IPS-20b (cell line): ENCODE results near the gene POLR2I.
"Not testable (repeated sequence)": the region's sequence is repeated elsewhere in the genome, so short reads cannot be mapped to it uniquely, and the experiment has no call there.

Experiments
- H3K27ac ChIP-seq: one replicate; pipeline ENCODE4 v1.5.1; 2013; ENCODE audit warnings: low read length
- H3K27me3 ChIP-seq: 2 replicates; pipeline ENCODE4 v1.6.1; 2013; ENCODE audit warnings: mild to moderate bottlenecking, low read length, inconsistent platforms; ENCODE audit not compliant: insufficient read depth
- H3K36me3 ChIP-seq: 2 replicates; pipeline ENCODE4 v1.6.1; 2013; ENCODE audit warnings: low read depth, mild to moderate bottlenecking, inconsistent platforms, low read length, moderate library complexity; ENCODE audit not compliant: insufficient read depth
- H3K4me1 ChIP-seq: 2 replicates; pipeline ENCODE4 v1.6.1; 2013; ENCODE audit warnings: mild to moderate bottlenecking, control low read depth, inconsistent platforms, low read length, moderate library complexity; ENCODE audit not compliant: insufficient read depth
- H3K4me3 ChIP-seq: 2 replicates; pipeline ENCODE4 v1.5.1; 2013; ENCODE audit warnings: mild to moderate bottlenecking, low read length, inconsistent platforms
- H3K9ac ChIP-seq: 2 replicates; pipeline ENCODE4 v1.6.1; 2013; ENCODE audit warnings: low read depth, mild to moderate bottlenecking, inconsistent platforms, low read length, moderate library complexity
- H3K9me3 ChIP-seq: 2 replicates; pipeline ENCODE4 v1.6.1; 2013; ENCODE audit warnings: mild to moderate bottlenecking, low read depth, low read length, inconsistent platforms; ENCODE audit not compliant: insufficient read depth

The POLR2I gene

DNA sequence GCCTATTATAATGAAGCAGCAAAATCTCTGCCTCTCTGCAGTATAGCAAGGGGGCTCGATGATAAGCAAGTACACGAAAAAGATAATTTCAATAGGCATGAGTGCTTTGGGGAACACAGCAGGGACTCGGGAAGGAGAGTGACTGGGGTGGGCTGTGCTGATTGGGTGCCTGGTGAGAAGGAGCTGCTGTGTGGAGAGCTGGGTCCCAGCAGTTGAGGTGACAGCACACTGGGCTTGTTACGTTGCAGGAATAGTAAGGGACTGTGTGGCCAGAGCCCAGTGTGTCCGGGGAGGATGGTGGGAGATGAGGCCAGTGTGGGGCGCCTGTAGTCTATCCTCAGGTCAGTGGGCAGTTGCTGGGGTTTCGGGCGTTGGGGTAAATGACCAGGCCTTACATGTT is 42.6 kb downstream of the POLR2I start:
- Histone ChIP-seq H3K27me3 (no peaks in the 10 kb centered on the region), H3K36me3 (peaks cover 80% of the 10 kb centered on the region), H3K9ac (no peak overlapping the region), H3K4me3 (no peak overlapping the region), H3K4me1 (no peaks in the 10 kb centered on the region), H3K9me3 (no peaks in the 10 kb centered on the region), H3K27ac (no peak overlapping the region)

DNA sequence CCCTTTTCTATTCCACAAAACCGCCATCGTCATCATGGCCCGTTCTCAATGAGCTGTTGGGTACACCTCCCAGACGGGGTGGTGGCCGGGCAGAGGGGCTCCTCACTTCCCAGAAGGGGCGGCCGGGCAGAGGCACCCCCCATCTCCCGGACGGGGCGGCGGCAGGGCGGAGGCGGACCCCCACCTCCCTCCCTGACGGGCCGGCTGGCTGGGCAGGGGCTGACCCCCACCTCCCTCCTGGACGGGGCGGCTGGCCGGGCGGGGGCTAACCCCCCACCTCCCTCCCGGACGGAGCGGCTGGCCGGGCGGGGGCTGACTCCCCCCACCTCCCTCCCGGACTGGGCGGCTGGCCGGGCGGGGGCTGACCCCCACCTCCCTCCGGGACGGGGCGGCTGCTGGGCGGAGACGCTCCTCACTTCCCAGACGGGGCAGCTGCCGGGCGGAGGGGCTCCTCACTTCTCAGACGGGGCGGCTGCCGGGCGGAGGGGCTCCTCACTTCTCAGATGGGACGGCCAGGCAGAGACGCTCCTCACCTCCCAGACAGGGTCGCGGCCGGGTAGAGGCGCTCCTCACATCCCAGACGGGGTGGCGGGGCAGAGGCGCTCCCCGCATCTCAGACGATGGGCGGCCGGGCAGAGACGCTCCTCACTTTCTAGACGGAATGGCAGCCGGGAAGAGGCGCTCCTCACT is 45.7 kb downstream of the POLR2I start:
- not testable (repeated sequence) for H3K4me3 ChIP-seq, H3K9ac ChIP-seq, H3K4me1 ChIP-seq, H3K27ac ChIP-seq, H3K9me3 ChIP-seq, H3K27me3 ChIP-seq
- peaks cover 78% of the 10 kb centered on the region for H3K36me3 ChIP-seq

DNA sequence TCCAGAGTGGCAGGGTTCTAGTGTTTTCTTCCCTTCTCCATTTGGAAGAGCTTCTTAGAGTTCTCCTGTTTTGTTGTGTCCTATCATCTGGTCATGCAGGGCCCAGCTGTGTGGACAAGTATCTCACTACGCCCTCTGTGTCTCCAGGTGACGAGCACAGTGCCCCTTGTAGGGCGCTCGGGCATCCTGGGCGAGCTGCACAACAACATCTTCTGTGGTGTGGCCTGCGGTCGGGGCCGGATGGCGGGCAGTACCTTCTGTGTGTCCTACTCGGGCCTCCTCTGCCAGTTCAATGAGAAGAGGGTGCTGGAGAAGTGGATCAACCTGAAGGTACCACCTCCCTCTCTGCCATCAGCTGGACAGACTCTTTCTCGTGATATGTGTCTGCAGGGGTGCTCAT is 47.0 kb downstream of the POLR2I start:
- no peaks in the 10 kb centered on the region for H3K4me1 ChIP-seq
- H3K4me3 ChIP-seq = no peak overlapping the region
- H3K27me3 ChIP-seq = no peaks in the 10 kb centered on the region
- no peak overlapping the region for H3K27ac ChIP-seq
- H3K9me3 ChIP-seq = no peaks in the 10 kb centered on the region
- H3K36me3 ChIP-seq = peaks cover 75% of the 10 kb centered on the region
- no peak overlapping the region for H3K9ac ChIP-seq

DNA sequence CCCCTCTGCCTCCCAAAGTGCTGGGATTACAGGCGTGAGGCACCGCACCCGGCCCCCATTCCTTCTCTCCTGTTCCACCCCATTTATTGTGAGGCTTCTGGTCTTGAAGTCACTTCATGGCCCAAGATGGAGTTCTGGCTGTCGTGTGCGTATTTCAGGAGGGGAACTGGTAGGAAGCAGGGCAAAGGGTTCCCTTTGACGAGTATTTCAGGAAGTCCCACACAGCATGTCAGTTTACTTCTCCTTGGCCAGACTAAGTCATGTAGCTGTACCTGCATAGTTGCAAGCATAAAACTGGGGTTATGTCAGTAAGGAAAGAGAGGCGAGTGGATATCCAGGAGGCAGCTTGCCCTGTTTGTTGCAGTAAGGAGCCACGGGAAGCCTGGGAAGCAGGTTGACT is 49.8 kb downstream of the POLR2I start:
- peaks cover 79% of the 10 kb centered on the region for H3K36me3 ChIP-seq
- no peak overlapping the region for H3K27ac ChIP-seq
- H3K4me3 ChIP-seq = no peak overlapping the region
- H3K4me1 ChIP-seq = no peaks in the 10 kb centered on the region
- H3K9ac ChIP-seq = no peak overlapping the region
- H3K9me3 ChIP-seq = no peaks in the 10 kb centered on the region
- no peaks in the 10 kb centered on the region for H3K27me3 ChIP-seq
